Chondrocyte (in vitro differentiated cells): ENCODE measurements around the gene GZMM. TPM values are rescaled to one million over a fixed set of nuclear protein-coding genes. Genes with fewer than 3 reads are reported as not detected.

Source experiments
- DNase-seq: peaks from one replicate; pipeline ENCODE4 v3.0.0; 2021; ENCODE audit warnings: mixed read lengths, low spot score
- H3K27ac Mint-ChIP-seq: one replicate; pipeline ENCODE4 v1.8.0; 2021; ENCODE audit warnings: mild to moderate bottlenecking, moderate library complexity, mixed read lengths; ENCODE audit not compliant: unreplicated experiment
- H3K27me3 Mint-ChIP-seq: 2 replicates; pipeline ENCODE4 v1.8.0; 2021; ENCODE audit warnings: low read depth, mixed read lengths
- H3K36me3 Mint-ChIP-seq: 2 replicates; pipeline ENCODE4 v1.8.0; 2021; ENCODE audit warnings: low read depth, mixed read lengths
- H3K4me1 Mint-ChIP-seq: 2 replicates; pipeline ENCODE4 v1.8.0; 2021; ENCODE audit warnings: low read depth, mild to moderate bottlenecking, mixed read lengths
- H3K4me3 Mint-ChIP-seq: one replicate; pipeline ENCODE4 v1.8.0; 2021; ENCODE audit warnings: mild to moderate bottlenecking, moderate library complexity, mixed read lengths; ENCODE audit not compliant: unreplicated experiment
- H3K9me3 Mint-ChIP-seq: 2 replicates; pipeline ENCODE4 v1.8.0; 2021; ENCODE audit warnings: low read depth, mixed read lengths
- total RNA-seq: library from RNA; stranded (reverse); gene quantifications from 3 replicates; pipeline ENCODE4 v1.2.1, GENCODE V29; 2021
- TF ChIP-seq, protein P1 (sequence below): fragments of 200-600 bp; sonication (generic); IDR thresholded peaks from 2 replicates; pipeline ENCODE4 v1.5.0; 2021; ENCODE audit warnings: antibody characterized with exemption, mild to moderate bottlenecking, moderate library complexity

GZMM gene
- total RNA-seq, 1 donor from 2014 or later: not detected

DNA sequence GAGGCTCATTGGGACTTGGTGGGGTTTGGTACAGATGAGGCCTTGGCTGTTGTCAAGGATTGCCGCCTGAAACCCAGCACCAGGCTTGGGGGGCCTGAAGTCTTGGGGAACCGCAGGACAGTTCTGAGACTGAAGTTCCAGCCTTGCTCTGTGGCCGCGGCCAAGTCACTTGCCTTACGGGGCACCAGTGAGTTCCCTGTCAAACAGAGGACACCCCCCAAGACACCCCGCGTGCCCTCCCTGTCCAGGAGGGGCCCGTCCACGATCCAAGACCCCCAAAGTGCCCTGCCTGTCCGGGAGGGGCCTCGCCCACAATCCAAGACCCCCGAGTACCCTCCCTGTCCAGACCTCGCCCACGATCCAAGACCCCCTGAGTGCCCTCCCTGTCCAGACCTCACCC lies 9.8 kb upstream of the GZMM start:
- DNase-seq: no peak
- Mint-ChIP-seq H3K36me3 (peaks cover 8% of the 10 kb centered on the region), H3K4me3 (peak overlapping the region; percentile 88), H3K9me3 (no peaks in the 10 kb centered on the region), H3K27me3 (no peaks in the 10 kb centered on the region), H3K4me1 (peaks cover 18% of the 10 kb centered on the region), H3K27ac (peak overlapping the region; percentile 96)
- TF ChIP-seq, protein P1, sequence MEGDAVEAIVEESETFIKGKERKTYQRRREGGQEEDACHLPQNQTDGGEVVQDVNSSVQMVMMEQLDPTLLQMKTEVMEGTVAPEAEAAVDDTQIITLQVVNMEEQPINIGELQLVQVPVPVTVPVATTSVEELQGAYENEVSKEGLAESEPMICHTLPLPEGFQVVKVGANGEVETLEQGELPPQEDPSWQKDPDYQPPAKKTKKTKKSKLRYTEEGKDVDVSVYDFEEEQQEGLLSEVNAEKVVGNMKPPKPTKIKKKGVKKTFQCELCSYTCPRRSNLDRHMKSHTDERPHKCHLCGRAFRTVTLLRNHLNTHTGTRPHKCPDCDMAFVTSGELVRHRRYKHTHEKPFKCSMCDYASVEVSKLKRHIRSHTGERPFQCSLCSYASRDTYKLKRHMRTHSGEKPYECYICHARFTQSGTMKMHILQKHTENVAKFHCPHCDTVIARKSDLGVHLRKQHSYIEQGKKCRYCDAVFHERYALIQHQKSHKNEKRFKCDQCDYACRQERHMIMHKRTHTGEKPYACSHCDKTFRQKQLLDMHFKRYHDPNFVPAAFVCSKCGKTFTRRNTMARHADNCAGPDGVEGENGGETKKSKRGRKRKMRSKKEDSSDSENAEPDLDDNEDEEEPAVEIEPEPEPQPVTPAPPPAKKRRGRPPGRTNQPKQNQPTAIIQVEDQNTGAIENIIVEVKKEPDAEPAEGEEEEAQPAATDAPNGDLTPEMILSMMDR: no peak

GRCh38 chr19:535017-535835 lies 8.6 kb upstream of the GZMM start:
- Mint-ChIP-seq H3K9me3 (no peaks in the 10 kb centered on the region), H3K27me3 (no peaks in the 10 kb centered on the region), H3K4me3 (peak overlapping the region; percentile 22), H3K27ac (peak overlapping the region; percentile 71), H3K4me1 (peaks cover 18% of the 10 kb centered on the region), H3K36me3 (peaks cover 8% of the 10 kb centered on the region)
- TF ChIP-seq, protein P1: no peak
- no peak for DNase-seq

DNA sequence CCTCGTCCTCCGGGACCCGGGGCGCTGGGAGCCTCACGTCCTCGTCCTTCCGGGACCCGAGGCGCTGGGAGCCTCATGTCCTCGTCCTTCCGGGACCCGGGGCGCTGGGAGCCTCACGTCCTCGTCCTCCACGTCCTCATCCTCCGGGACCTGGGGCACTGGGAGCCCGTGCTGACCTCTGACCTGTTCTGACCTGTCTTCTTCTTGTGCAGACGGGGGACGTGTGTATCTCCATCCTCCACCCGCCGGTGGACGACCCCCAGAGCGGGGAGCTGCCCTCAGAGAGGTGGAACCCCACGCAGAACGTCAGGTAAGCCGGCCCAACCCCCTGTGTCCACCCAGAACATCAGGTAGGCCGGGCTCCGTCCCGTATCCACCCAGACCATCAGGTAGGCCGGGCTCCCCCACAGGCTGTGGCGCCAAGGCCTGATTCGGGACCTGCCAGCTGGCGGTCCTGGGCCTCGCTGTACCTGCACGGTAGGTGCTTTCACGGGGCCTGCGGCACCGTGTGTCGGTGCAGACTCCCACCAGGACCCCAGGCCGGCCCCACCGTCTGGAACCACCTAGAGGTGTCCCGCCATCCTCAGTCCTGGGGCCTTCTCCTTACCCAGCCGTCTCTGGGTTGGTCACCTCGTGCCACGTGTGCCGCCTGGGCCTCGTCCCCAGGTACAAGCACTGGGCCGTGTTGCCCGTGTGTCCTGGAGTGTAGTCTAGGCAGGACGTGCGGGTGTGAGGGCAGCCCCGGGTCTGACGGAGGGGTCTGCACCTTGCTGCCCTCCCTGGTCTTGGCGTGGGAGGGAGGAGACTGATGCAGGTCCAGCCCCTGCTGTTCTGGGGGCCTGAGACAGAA lies 7.6 kb upstream of the GZMM start:
- DNase-seq: no peak
- Mint-ChIP-seq H3K4me1 (peaks cover 18% of the 10 kb centered on the region), H3K27me3 (no peaks in the 10 kb centered on the region), H3K27ac (no peak overlapping the region), H3K4me3 (no peak overlapping the region), H3K36me3 (peaks cover 8% of the 10 kb centered on the region), H3K9me3 (no peaks in the 10 kb centered on the region)
- TF ChIP-seq, protein P1: no peak

- TF ChIP-seq, protein P1: no peak
- Mint-ChIP-seq H3K4me1 (peaks cover 18% of the 10 kb centered on the region), H3K9me3 (no peaks in the 10 kb centered on the region), H3K4me3 (no peak overlapping the region), H3K36me3 (peaks cover 9% of the 10 kb centered on the region), H3K27ac (no peak overlapping the region), H3K27me3 (no peaks in the 10 kb centered on the region)
- DNase-seq: no peak
These were observed 6.9 kb upstream of the GZMM start for GRCh38 chr19:536881-537404.
